ENCODE results near the gene FAM78B.

Gene FAM78B

GRCh38 chr1:166057650-166058049 lies 109.2 kb downstream of the FAM78B start:
- Histone ChIP-seq H3K4me1 (peaks cover 8% of the 10 kb centered on the region), H3K27me3 (no peaks in the 10 kb centered on the region), H3K9me3 (no peaks in the 10 kb centered on the region), H3K4me3 (ENCODE audit: low read depth, low read length) (no peak overlapping the region), H3K36me3 (no peaks in the 10 kb centered on the region)
- TF ChIP-seq, protein P1, sequence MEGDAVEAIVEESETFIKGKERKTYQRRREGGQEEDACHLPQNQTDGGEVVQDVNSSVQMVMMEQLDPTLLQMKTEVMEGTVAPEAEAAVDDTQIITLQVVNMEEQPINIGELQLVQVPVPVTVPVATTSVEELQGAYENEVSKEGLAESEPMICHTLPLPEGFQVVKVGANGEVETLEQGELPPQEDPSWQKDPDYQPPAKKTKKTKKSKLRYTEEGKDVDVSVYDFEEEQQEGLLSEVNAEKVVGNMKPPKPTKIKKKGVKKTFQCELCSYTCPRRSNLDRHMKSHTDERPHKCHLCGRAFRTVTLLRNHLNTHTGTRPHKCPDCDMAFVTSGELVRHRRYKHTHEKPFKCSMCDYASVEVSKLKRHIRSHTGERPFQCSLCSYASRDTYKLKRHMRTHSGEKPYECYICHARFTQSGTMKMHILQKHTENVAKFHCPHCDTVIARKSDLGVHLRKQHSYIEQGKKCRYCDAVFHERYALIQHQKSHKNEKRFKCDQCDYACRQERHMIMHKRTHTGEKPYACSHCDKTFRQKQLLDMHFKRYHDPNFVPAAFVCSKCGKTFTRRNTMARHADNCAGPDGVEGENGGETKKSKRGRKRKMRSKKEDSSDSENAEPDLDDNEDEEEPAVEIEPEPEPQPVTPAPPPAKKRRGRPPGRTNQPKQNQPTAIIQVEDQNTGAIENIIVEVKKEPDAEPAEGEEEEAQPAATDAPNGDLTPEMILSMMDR (IDR thresholded peaks at IDR 0.05; ENCODE audit: low read depth, low read length): no peak
- no peak for DNase-seq

GRCh38 chr1:166053395-166053794 lies 113.4 kb downstream of the FAM78B start:
- Histone ChIP-seq H3K9me3 (no peaks in the 10 kb centered on the region), H3K36me3 (no peaks in the 10 kb centered on the region), H3K4me3 (ENCODE audit: low read depth, low read length) (no peak overlapping the region), H3K4me1 (peaks cover 5% of the 10 kb centered on the region; the same call in 1 of the 2 replicates), H3K27me3 (no peaks in the 10 kb centered on the region)
- TF ChIP-seq, protein P1 (IDR thresholded peaks at IDR 0.05; ENCODE audit: low read depth, low read length): no peak
- no peak for DNase-seq

DNA sequence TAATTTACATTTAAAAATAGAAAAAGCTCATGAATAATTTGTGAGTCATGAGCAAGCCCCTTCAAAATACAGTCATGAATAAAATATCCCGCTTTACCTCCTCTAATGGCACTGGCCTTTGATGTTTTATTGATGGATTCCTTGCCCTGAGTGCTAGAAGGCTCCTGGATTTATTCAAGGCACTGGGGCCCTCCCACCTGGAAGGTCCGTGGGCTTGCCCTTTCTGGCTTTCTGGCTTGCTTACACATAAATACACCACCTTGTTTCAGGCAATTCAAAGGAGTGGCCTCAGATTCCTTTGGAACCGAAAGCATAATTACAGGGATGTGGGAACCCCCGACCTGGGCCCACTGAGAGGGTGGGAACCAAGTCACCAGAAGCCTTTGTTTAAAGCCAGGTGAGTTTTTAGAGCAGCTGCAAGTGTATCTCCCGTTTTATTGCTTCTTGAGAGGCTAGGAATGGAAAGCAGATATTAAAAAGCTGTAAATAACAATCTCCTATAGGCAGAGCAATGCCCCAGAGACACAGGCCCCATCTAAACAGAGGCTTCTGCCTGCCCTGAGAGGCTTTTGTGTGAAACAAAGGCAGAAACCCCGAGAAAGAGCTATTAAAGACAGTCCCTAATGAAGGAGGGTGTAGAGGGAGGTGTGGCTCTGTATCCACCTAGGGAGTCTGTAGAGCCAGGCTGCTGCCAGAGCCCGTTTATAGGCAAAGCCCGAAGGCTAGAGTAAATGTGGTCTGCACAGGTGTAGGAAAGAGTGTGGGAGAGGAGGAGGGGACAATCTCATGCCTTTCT lies 126.4 kb downstream of the FAM78B start:
- Histone ChIP-seq H3K9me3 (no peaks in the 10 kb centered on the region), H3K4me3 (ENCODE audit: low read depth, low read length) (no peak overlapping the region), H3K27me3 (no peaks in the 10 kb centered on the region), H3K36me3 (no peaks in the 10 kb centered on the region), H3K4me1 (peaks cover 11% of the 10 kb centered on the region)
- TF ChIP-seq, protein P1 (IDR thresholded peaks at IDR 0.05; ENCODE audit: low read depth, low read length): no peak
- no peak for DNase-seq

GRCh38 chr1:166039436-166040201 lies 127.2 kb downstream of the FAM78B start:
- TF ChIP-seq, protein P1 (IDR thresholded peaks at IDR 0.05; ENCODE audit: low read depth, low read length): no peak
- H3K4me3 ChIP-seq (ENCODE audit: low read depth, low read length): no peak overlapping the region
- no peaks in the 10 kb centered on the region for H3K27me3 ChIP-seq
- H3K4me1 ChIP-seq: peaks cover 11% of the 10 kb centered on the region
- H3K9me3 ChIP-seq: no peaks in the 10 kb centered on the region
- DNase-seq: no peak
- H3K36me3 ChIP-seq: no peaks in the 10 kb centered on the region

- no peak overlapping the region for H3K4me3 ChIP-seq (ENCODE audit: low read depth, low read length)
- H3K36me3 ChIP-seq: no peaks in the 10 kb centered on the region
- H3K27me3 ChIP-seq: no peaks in the 10 kb centered on the region
- TF ChIP-seq, protein P1 (IDR thresholded peaks at IDR 0.05; ENCODE audit: low read depth, low read length): no peak
- DNase-seq: no peak
- H3K9me3 ChIP-seq: no peaks in the 10 kb centered on the region
- H3K4me1 ChIP-seq: peaks cover 23% of the 10 kb centered on the region
Observed at GRCh38 chr1:166036092-166036491, 130.7 kb downstream of the FAM78B start.

Data from BE2C (cell line).